Stimulated activated CD4-positive, alpha-beta T cell treated with anti-CD3 and anti-CD28 coated beads, Interleukin-4, amount 100 ng/mL, for 24 hours (primary cell): ENCODE results near the gene PCDHGA11.
"Not testable (repeated sequence)": the region's sequence is repeated elsewhere in the genome, so short reads cannot be mapped to it uniquely, and the experiment has no call there.

Experiments used
- DNase-seq: peaks from one replicate; pipeline ENCODE4 v3.0.0-alpha.2; 2020

Gene PCDHGA11

GRCh38 chr5:141399555-141400258 lies 21.1 kb upstream of the PCDHGA11 start:
- DNase-seq, result no peak

GRCh38 chr5:141402553-141403243 lies 18.2 kb upstream of the PCDHGA11 start, which contains the start of gene PCDHGA9:
TSS of gene PCDHGA9 (plus strand) at chr5:141402778. CDS start at chr5:141402953, 175 bp downstream.
- DNase-seq, result no peak

- DNase-seq, result no peak
Observed at GRCh38 chr5:141403387-141403786, 17.5 kb upstream of the PCDHGA11 start.

- DNase-seq, result peak; percentile 31
Observed at GRCh38 chr5:141407790-141408505, 12.9 kb upstream of the PCDHGA11 start, which contains the start of gene PCDHGB6. TSS of gene PCDHGB6 (plus strand) at chr5:141408021. CDS start at chr5:141408203, 182 bp downstream.

DNA sequence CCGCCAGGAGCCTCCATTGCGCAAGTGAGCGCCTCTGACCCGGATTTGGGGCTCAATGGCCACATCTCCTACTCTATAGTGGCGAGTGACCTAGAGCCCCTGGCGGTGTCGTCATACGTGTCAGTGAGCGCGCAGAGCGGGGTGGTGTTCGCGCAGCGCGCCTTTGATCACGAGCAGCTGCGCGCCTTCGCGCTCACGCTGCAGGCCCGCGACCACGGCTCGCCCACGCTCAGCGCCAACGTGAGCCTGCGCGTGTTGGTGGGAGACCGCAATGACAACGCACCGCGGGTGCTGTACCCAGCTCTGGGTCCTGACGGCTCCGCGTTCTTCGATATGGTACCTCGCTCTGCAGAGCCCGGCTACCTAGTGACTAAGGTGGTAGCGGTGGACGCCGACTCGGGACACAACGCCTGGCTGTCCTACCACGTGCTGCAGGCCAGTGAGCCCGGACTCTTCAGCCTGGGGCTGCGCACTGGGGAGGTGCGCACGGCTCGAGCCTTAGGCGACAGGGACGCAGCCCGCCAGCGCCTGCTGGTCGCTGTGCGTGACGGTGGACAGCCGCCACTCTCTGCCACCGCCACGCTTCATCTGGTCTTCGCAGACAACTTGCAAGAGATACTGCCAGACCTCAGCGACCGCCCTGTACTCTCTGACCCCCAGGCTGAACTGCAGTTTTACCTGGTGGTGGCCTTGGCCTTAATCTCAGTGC lies 11.1 kb upstream of the PCDHGA11 start:
- no peak for DNase-seq

DNA sequence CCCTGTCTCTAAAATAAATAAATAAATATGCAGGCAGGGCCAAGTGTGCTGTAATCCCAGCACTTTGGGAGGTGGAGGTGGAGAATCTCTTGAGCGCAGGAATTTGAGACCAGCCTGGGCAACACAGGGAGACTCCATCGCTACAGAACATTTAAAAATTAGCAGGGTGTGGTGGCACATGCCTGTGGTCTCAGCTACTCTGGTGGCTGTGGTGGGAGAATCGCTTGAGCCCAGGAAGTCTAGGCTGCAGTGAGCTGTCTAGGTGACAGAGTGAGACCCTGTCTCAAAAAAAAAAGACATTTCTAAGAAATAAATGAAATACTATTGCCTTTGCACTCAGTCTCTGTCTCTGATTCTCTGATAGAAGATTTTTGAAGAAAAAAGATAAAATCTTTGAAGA lies 9.3 kb upstream of the PCDHGA11 start:
- no peak for DNase-seq

DNA sequence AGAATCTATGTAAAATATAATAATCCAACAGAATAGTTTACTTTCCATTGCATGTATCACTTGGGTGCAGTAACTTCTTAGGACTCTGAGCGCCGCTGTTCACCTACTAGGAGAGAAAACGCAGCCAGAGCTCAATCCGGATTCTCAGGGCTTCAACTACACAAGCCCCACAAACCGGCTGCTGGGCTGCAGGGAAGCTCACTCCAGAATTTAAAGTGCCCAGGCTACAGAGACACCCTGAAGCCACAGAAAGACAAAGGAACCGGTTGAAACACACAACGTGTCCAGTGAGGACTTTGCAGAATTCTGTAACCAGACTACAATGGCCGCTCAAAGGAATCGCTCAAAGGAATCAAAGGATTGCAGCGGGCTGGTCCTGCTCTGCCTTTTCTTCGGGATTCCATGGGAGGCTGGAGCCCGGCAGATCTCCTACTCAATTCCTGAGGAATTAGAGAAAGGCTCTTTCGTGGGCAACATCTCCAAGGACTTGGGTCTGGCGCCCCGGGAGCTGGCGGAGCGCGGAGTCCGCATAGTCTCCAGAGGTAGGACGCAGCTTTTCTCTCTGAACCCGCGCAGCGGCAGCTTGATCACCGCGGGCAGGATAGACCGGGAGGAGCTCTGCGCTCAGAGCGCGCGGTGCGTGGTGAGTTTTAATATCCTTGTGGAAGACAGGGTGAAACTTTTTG lies 7.9 kb upstream of the PCDHGA11 start, which contains the start of gene PCDHGA10:
Gene PCDHGA10, plus strand, starts transcription at position 134 of the 686 bp plus-strand sequence. Its CDS starts 189 bp downstream, at position 323.
- peak; percentile 66 for DNase-seq

DNA sequence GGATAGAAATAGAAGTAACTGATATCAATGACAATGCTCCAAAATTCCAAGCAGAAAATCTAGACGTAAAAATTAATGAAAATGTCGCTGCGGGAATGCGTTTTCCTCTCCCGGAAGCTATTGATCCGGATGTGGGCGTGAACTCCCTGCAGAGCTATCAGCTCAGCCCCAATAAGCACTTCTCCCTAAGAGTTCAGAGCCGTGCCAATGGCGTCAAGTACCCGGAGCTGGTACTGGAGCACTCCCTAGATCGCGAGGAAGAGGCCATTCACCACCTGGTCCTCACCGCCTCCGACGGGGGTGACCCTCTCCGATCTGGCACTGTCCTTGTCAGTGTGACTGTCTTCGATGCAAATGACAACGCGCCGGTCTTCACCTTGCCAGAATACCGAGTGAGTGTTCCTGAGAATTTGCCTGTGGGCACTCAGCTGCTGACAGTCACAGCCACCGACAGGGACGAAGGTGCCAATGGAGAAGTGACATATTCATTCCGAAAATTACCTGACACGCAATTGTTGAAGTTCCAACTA lies 7.2 kb upstream of the PCDHGA11 start:
- no peak for DNase-seq

DNA sequence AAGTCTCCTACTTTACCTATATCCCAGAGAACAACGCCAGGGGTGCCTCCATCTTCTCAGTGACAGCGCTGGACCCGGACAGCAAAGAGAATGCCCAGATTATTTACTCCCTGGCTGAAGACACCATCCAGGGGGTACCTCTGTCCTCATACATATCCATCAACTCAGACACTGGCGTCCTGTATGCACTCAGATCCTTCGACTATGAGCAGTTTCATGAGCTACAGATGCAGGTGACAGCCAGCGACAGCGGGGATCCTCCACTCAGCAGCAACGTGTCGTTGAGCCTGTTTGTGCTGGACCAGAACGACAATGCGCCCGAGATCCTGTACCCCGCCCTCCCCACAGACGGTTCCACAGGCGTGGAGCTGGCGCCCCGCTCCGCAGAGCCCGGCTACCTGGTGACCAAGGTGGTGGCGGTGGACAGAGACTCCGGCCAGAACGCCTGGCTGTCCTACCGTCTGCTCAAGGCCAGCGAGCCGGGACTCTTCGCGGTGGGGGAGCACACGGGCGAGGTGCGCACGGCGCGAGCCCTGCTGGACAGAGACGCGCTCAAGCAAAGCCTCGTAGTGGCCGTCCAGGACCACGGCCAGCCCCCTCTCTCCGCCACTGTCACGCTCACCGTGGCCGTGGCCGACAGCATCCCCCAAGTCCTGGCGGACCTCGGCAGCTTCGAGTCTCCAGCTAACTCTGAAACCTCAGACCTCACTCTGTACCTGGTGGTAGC lies 6.1 kb upstream of the PCDHGA11 start:
- DNase-seq, result not testable (repeated sequence)

DNA sequence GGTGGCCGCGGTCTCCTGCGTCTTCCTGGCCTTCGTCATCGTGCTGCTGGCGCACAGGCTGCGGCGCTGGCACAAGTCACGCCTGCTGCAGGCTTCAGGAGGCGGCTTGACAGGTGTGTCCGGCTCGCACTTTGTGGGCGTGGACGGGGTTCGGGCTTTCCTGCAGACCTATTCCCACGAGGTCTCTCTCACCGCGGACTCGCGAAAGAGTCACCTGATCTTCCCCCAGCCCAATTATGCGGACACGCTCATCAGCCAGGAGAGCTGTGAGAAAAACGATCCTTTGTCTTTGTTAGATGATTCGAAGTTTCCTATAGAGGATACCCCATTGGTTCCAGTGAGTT lies 5.6 kb upstream of the PCDHGA11 start:
- not testable (repeated sequence) for DNase-seq

- DNase-seq, result peak; percentile 49
Observed at GRCh38 chr5:141417494-141418172, 3.2 kb upstream of the PCDHGA11 start, which contains the start of gene PCDHGB7. TSS of gene PCDHGB7 (plus strand) at chr5:141417677. CDS start at chr5:141417860, 183 bp downstream.

GRCh38 chr5:141419074-141419880 lies 1.6 kb upstream of the PCDHGA11 start:
- no peak for DNase-seq

- no peak for DNase-seq
Observed at GRCh38 chr5:141421489-141421855, 621 bp downstream of the PCDHGA11 start.

GRCh38 chr5:141422742-141423291 lies 2.0 kb downstream of the PCDHGA11 start:
- no peak for DNase-seq

DNA sequence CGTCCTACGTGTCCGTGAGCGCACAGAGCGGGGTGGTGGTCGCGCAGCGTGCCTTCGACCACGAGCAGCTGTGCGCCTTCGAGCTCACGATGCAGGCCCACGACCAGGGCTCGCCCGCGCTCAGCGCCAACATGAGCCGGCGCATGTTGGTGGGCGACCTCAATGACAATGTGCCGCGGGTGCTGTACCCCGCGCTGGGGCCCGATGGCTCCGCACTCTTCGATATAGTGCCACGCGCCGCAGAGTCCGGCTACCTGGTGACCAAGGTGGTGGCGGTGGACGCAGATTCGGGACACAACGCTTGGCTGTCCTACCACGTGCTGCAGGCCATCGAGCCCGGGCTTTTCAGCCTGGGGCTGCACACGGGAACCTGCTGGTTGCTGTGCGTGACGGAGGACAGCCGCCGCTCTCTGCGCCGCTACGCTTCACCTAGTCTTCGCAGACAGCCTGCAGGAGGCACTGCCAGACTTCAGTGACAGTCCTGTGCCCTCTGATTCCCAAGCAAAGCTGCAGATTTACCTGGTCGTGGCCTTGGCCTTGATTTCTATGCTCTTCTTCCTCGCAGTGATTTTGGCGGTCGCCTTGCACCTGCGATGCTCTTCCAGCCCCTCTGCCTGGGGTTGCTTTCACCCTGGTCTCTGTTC lies 7.1 kb downstream of the PCDHGA11 start:
- DNase-seq, result no peak

- no peak for DNase-seq
Observed at GRCh38 chr5:141430332-141431113, 9.7 kb downstream of the PCDHGA11 start, which contains the start of gene PCDHGA12. TSS of gene PCDHGA12 (plus strand) at chr5:141430507. CDS start at chr5:141430760, 253 bp downstream.

- no peak for DNase-seq
Observed at GRCh38 chr5:141431286-141431685, 10.4 kb downstream of the PCDHGA11 start.

- not testable (repeated sequence) for DNase-seq
Observed at GRCh38 chr5:141432308-141432707, 11.5 kb downstream of the PCDHGA11 start.
